Thyroid gland (tissue), 4 donors: ENCODE data around the gene HS3ST2. TPM values are rescaled to one million over a fixed set of nuclear protein-coding genes. Genes with fewer than 3 reads are reported as not detected.
"Not testable (repeated sequence)": the region's sequence is repeated elsewhere in the genome, so short reads cannot be mapped to it uniquely, and the experiment has no call there.

Experiments
- DNase-seq, 2 donors: peaks; one replicate each; pipeline ENCODE4 v3.0.0-alpha.2; 2019
- H3K27ac ChIP-seq, 3 donors: fragments of 200-600 bp; sonication (generic); 1 replicate in 2 of 3; 2 replicates in 1 of 3; pipeline ENCODE4 v1.5.1; 2016 to 2019; ENCODE audit warnings: mild to moderate bottlenecking in 1 of 3, moderate library complexity in 1 of 3
- H3K27me3 ChIP-seq: fragments of 200-600 bp; sonication (generic); one replicate; pipeline ENCODE4 v1.5.1; 2019
- H3K36me3 ChIP-seq, 2 donors: fragments of 200-600 bp; sonication (generic); one replicate each; pipeline ENCODE4 v1.5.1; 2016 to 2019
- H3K4me1 ChIP-seq, 2 donors: fragments of 200-600 bp; sonication (generic); one replicate each; pipeline ENCODE4 v1.5.1; 2017 to 2019
- H3K4me3 ChIP-seq, 3 donors: fragments of 200-600 bp; sonication (generic); replicated peaks in 1 of 3; 1 replicate in 2 of 3; 2 replicates in 1 of 3; pipeline ENCODE4 v1.5.1; 2016; ENCODE audit warnings: mild to moderate bottlenecking in 1 of 3
- H3K9me3 ChIP-seq: fragments of 200-600 bp; sonication (generic); one replicate; pipeline ENCODE4 v1.5.1; 2017
- CTCF ChIP-seq, 6 experiments: fragments of 200-600 bp in 3 of 6; fragments of 450-650 bp in 3 of 6; sonication (generic) in 3 of 6; IDR thresholded peaks; one replicate each; pipeline ENCODE4 v1.5.1; 2016 to 2019; ENCODE audit warnings: antibody characterized with exemption in 6 of 6, mild to moderate bottlenecking in 2 of 6, inconsistent platforms in 1 of 6, moderate library complexity in 1 of 6
- POLR2A ChIP-seq, 2 donors: fragments of 450-650 bp; IDR thresholded peaks; one replicate each; pipeline ENCODE4 v1.6.1; 2017; ENCODE audit warnings: antibody characterized with exemption in 2 of 2, mild to moderate bottlenecking in 2 of 2, moderate library complexity in 1 of 2
- WGBS, 2 donors: methylation state at CpG; one replicate each; pipeline ENCODE4 v1.1.5; 2017; 5-methylcytosine and 5-hydroxymethylcytosine counted together
- intact Hi-C: fragments of 100-400 bp; cut with DNase I; formaldehyde crosslinking; loops from one replicate; pipeline ENCODE4 v1.15.1; 2023
- total RNA-seq, 4 donors: library from RNA; depleted of rRNA; stranded (reverse); fragments of >200 nt; gene quantifications; one replicate each; pipeline ENCODE4 v1.2.3, GENCODE V29; 2016

HS3ST2 gene
- total RNA-seq, 4 donors from 2014 or later: 0.88 to 7.0 (median 3.7) TPM

- DNase-seq: no peak
- TF ChIP-seq CTCF (IDR thresholded peaks at IDR 0.05) (no peak), POLR2A (IDR thresholded peaks at IDR 0.05) (no peak)
- H3K36me3 ChIP-seq: no peaks in the 10 kb centered on the region
- no peaks in the 10 kb centered on the region for H3K9me3 ChIP-seq
- intact Hi-C loops: no loop called here
- H3K4me3 ChIP-seq: no peak overlapping the region
- 82 to 91% methylated on average over 2 of the region's 2 CpGs for WGBS, 2 donors
- H3K27ac ChIP-seq: no peak overlapping the region
- H3K4me1 ChIP-seq: no peaks in the 10 kb centered on the region
- H3K27me3 ChIP-seq: no peaks in the 10 kb centered on the region
Observed at GRCh38 chr16:22934786-22935185, 120.8 kb downstream of the HS3ST2 start.

GRCh38 chr16:22937169-22937568, 123.2 kb downstream of the HS3ST2 start:
- no peaks in the 10 kb centered on the region for H3K27me3 ChIP-seq
- no peak for TF ChIP-seq POLR2A (IDR thresholded peaks at IDR 0.05)
- no peak for TF ChIP-seq CTCF (IDR thresholded peaks at IDR 0.05)
- H3K4me3 ChIP-seq: no peak overlapping the region
- 74% methylated on average over 6 of the region's 6 CpGs for WGBS, 2 donors
- no peak for DNase-seq
- H3K27ac ChIP-seq: no peak overlapping the region
- H3K36me3 ChIP-seq: no peaks in the 10 kb centered on the region
- H3K4me1 ChIP-seq: no peaks in the 10 kb centered on the region
- H3K9me3 ChIP-seq: no peaks in the 10 kb centered on the region
- intact Hi-C loops: no loop called here

- H3K36me3 ChIP-seq: no peaks in the 10 kb centered on the region
- H3K4me3 ChIP-seq: no peak overlapping the region
- no peaks in the 10 kb centered on the region for H3K27me3 ChIP-seq
- WGBS, 2 donors: 60 to 70% methylated on average over 1 of the region's 1 CpG
- H3K9me3 ChIP-seq: no peaks in the 10 kb centered on the region
- intact Hi-C loops: no loop called here
- H3K4me1 ChIP-seq: no peaks in the 10 kb centered on the region
- TF ChIP-seq CTCF (IDR thresholded peaks at IDR 0.05) (no peak), POLR2A (IDR thresholded peaks at IDR 0.05) (no peak)
- H3K27ac ChIP-seq: no peak overlapping the region
- no peak for DNase-seq
Observed at GRCh38 chr16:22938647-22939046, 124.7 kb downstream of the HS3ST2 start.

- H3K36me3 ChIP-seq, H3K9me3 ChIP-seq, H3K4me1 ChIP-seq, H3K27ac ChIP-seq, DNase-seq, H3K4me3 ChIP-seq, intact Hi-C loops, H3K27me3 ChIP-seq: not testable (repeated sequence)
- 67 to 76% methylated on average over 4 of the region's 4 CpGs for WGBS, 2 donors
Observed at GRCh38 chr16:22939744-22940363, 125.9 kb downstream of the HS3ST2 start.

GRCh38 chr16:22941970-22942501, 128.1 kb downstream of the HS3ST2 start:
- no peak overlapping the region for H3K4me3 ChIP-seq
- H3K9me3 ChIP-seq: no peaks in the 10 kb centered on the region
- no peak overlapping the region for H3K27ac ChIP-seq
- 85 to 94% methylated on average over 2 of the region's 2 CpGs for WGBS, 2 donors
- DNase-seq: no peak
- TF ChIP-seq CTCF (IDR thresholded peaks at IDR 0.05) (no peak), POLR2A (IDR thresholded peaks at IDR 0.05) (no peak)
- intact Hi-C loops: no loop called here
- H3K27me3 ChIP-seq: no peaks in the 10 kb centered on the region
- H3K36me3 ChIP-seq: no peaks in the 10 kb centered on the region
- no peaks in the 10 kb centered on the region for H3K4me1 ChIP-seq
